IgD-negative memory B cell (primary cell): ENCODE measurements around the gene SYCN. TPM values are rescaled to one million over a fixed set of nuclear protein-coding genes. Genes with fewer than 3 reads are reported as not detected.
"Not testable (repeated sequence)": the region's sequence is repeated elsewhere in the genome, so short reads cannot be mapped to it uniquely, and the experiment has no call there.

Experiments
- H3K27ac Mint-ChIP-seq, 3 donors: one replicate each; pipeline ENCODE4 v1.8.0; 2020 to 2022; ENCODE audit warnings: mild to moderate bottlenecking in 3 of 3, mixed read lengths in 3 of 3, moderate library complexity in 1 of 3
- H3K27me3 Mint-ChIP-seq: one replicate; pipeline ENCODE4 v1.8.0; 2021; ENCODE audit warnings: mixed read lengths
- H3K36me3 Mint-ChIP-seq: one replicate; pipeline ENCODE4 v1.8.0; 2020; ENCODE audit warnings: mild to moderate bottlenecking, mixed read lengths
- H3K4me1 Mint-ChIP-seq, 3 donors: one replicate each; pipeline ENCODE4 v1.8.0; 2020 to 2022; ENCODE audit warnings: mixed read lengths in 3 of 3, mild to moderate bottlenecking in 1 of 3
- H3K4me3 Mint-ChIP-seq, 4 donors: one replicate each; pipeline ENCODE4 v1.8.0; 2020 to 2022; ENCODE audit warnings: mild to moderate bottlenecking in 4 of 4, mixed read lengths in 4 of 4, moderate library complexity in 3 of 4
- H3K9me3 Mint-ChIP-seq, 3 donors: one replicate each; pipeline ENCODE4 v1.8.0; 2020 to 2021; ENCODE audit warnings: mixed read lengths in 3 of 3, mild to moderate bottlenecking in 1 of 3
- polyA plus RNA-seq: library from polyadenylated mRNA; unstranded; fragments of 300-500 nt; fragmentation: Illumina TruSeq; gene quantifications from one replicate; pipeline ENCODE4 v1.2.3, GENCODE V29; 2021

Gene SYCN
- not detected for polyA plus RNA-seq

- Mint-ChIP-seq H3K4me3 (no peak within 1 kb of the TSS), H3K36me3 (no peaks in the 10 kb centered on the region), H3K9me3 (no peaks in the 10 kb centered on the region), H3K27ac (peak within 1 kb of the TSS in 1 of 3 donors; percentile 67), H3K27me3 (peaks cover 32% of the 10 kb centered on the region), H3K4me1 (peaks cover 0 to 2% (median 0%) of the 10 kb centered on the region in 3 donors)
Observed at GRCh38 chr19:39203372-39204341, at the start of gene SYCN. Gene SYCN, minus strand, starts transcription at chr19:39204263. Its CDS starts 9 bp downstream, at chr19:39204254.

GRCh38 chr19:39253374-39254149 lies 49.5 kb upstream of the SYCN start:
- Mint-ChIP-seq H3K4me3 (no peak overlapping the region), H3K27me3 (peaks cover 5% of the 10 kb centered on the region), H3K9me3 (no peaks in the 10 kb centered on the region), H3K27ac (no peak overlapping the region), H3K4me1 (peaks cover 0 to 10% (median 5%) of the 10 kb centered on the region in 3 donors), H3K36me3 (no peaks in the 10 kb centered on the region)

GRCh38 chr19:39252458-39252857 lies 48.4 kb upstream of the SYCN start:
- Mint-ChIP-seq H3K27me3 (peaks cover 5% of the 10 kb centered on the region), H3K36me3 (no peaks in the 10 kb centered on the region), H3K4me1 (peaks cover 0 to 10% (median 5%) of the 10 kb centered on the region in 3 donors), H3K9me3 (no peaks in the 10 kb centered on the region), H3K4me3 (no peak overlapping the region), H3K27ac (no peak overlapping the region)

- peaks cover 6% of the 10 kb centered on the region for H3K27me3 Mint-ChIP-seq
- H3K9me3 Mint-ChIP-seq, result no peaks in the 10 kb centered on the region
- peaks cover 0 to 11% (median 5%) of the 10 kb centered on the region in 3 donors for H3K4me1 Mint-ChIP-seq
- no peaks in the 10 kb centered on the region for H3K36me3 Mint-ChIP-seq
- peak overlapping the region in 1 of 3 donors; percentile 24 for H3K27ac Mint-ChIP-seq
- no peak overlapping the region for H3K4me3 Mint-ChIP-seq
Observed at GRCh38 chr19:39251846-39252245, 47.8 kb upstream of the SYCN start.

- H3K27ac Mint-ChIP-seq, result no peak overlapping the region
- no peaks in the 10 kb centered on the region for H3K36me3 Mint-ChIP-seq
- peaks cover 0 to 12% (median 5%) of the 10 kb centered on the region in 3 donors for H3K4me1 Mint-ChIP-seq
- no peaks in the 10 kb centered on the region for H3K9me3 Mint-ChIP-seq
- no peak overlapping the region for H3K4me3 Mint-ChIP-seq
- H3K27me3 Mint-ChIP-seq, result peaks cover 6% of the 10 kb centered on the region
Observed at GRCh38 chr19:39251081-39251480, 47.0 kb upstream of the SYCN start.

GRCh38 chr19:39248806-39249205 lies 44.7 kb upstream of the SYCN start, which contains the start of gene IFNL4:
Gene IFNL4, minus strand, starts transcription at chr19:39248856.
- Mint-ChIP-seq H3K4me3 (peak within 1 kb of the TSS in 1 of 4 donors; percentile 51), H3K36me3 (no peaks in the 10 kb centered on the region), H3K27me3 (peaks cover 6% of the 10 kb centered on the region), H3K27ac (no peak within 1 kb of the TSS), H3K9me3 (no peaks in the 10 kb centered on the region), H3K4me1 (peaks cover 0 to 12% (median 5%) of the 10 kb centered on the region in 3 donors)

GRCh38 chr19:39247701-39248664 lies 43.9 kb upstream of the SYCN start:
- H3K4me1 Mint-ChIP-seq, result peaks cover 0 to 12% (median 5%) of the 10 kb centered on the region in 3 donors
- H3K9me3 Mint-ChIP-seq, result no peaks in the 10 kb centered on the region
- H3K4me3 Mint-ChIP-seq, result no peak overlapping the region
- H3K27ac Mint-ChIP-seq, result no peak overlapping the region
- peaks cover 9% of the 10 kb centered on the region for H3K27me3 Mint-ChIP-seq
- no peaks in the 10 kb centered on the region for H3K36me3 Mint-ChIP-seq

GRCh38 chr19:39246951-39247669 lies 43.0 kb upstream of the SYCN start:
- Mint-ChIP-seq H3K4me1 (peaks cover 0 to 5% (median 0%) of the 10 kb centered on the region in 3 donors), H3K9me3 (no peaks in the 10 kb centered on the region), H3K27me3 (peaks cover 9% of the 10 kb centered on the region), H3K27ac (no peak overlapping the region), H3K4me3 (peak overlapping the region in 3 of 4 donors; percentile 58 to 84 (median 84)), H3K36me3 (no peaks in the 10 kb centered on the region)

- H3K4me3 Mint-ChIP-seq, H3K9me3 Mint-ChIP-seq, H3K27ac Mint-ChIP-seq, H3K36me3 Mint-ChIP-seq, H3K4me1 Mint-ChIP-seq: not testable (repeated sequence)
- H3K27me3 Mint-ChIP-seq, result peaks cover 13% of the 10 kb centered on the region
Observed at GRCh38 chr19:39245166-39245565, 41.1 kb upstream of the SYCN start.

GRCh38 chr19:39244410-39245100 lies 40.5 kb upstream of the SYCN start, which contains the start of gene IFNL3:
Gene IFNL3, minus strand, starts transcription at chr19:39245006. Its CDS starts 39 bp downstream, at chr19:39244967.
- not testable (repeated sequence) for H3K36me3 Mint-ChIP-seq, H3K9me3 Mint-ChIP-seq, H3K27ac Mint-ChIP-seq, H3K4me1 Mint-ChIP-seq, H3K4me3 Mint-ChIP-seq
- H3K27me3 Mint-ChIP-seq, result peaks cover 13% of the 10 kb centered on the region

GRCh38 chr19:39243741-39244140 lies 39.7 kb upstream of the SYCN start:
- not testable (repeated sequence) for H3K9me3 Mint-ChIP-seq, H3K27ac Mint-ChIP-seq, H3K4me1 Mint-ChIP-seq, H3K4me3 Mint-ChIP-seq, H3K36me3 Mint-ChIP-seq
- peaks cover 11% of the 10 kb centered on the region for H3K27me3 Mint-ChIP-seq

GRCh38 chr19:39240421-39240820 lies 36.4 kb upstream of the SYCN start:
- peaks cover 15% of the 10 kb centered on the region for H3K27me3 Mint-ChIP-seq
- H3K27ac Mint-ChIP-seq, result no peak overlapping the region
- no peaks in the 10 kb centered on the region for H3K9me3 Mint-ChIP-seq
- peaks cover 0 to 9% (median 8%) of the 10 kb centered on the region in 3 donors for H3K4me1 Mint-ChIP-seq
- H3K4me3 Mint-ChIP-seq, result no peak overlapping the region
- no peaks in the 10 kb centered on the region for H3K36me3 Mint-ChIP-seq

- Mint-ChIP-seq H3K4me3 (no peak overlapping the region), H3K9me3 (no peaks in the 10 kb centered on the region), H3K36me3 (no peaks in the 10 kb centered on the region), H3K27me3 (peaks cover 15% of the 10 kb centered on the region), H3K4me1 (peaks cover 0 to 9% (median 8%) of the 10 kb centered on the region in 3 donors), H3K27ac (no peak overlapping the region)
Observed at GRCh38 chr19:39238944-39239343, 34.9 kb upstream of the SYCN start.
